IPS-18a (cell line): ENCODE results near the gene SPINDOC.

Source experiments
- H3K27ac ChIP-seq: one replicate; pipeline ENCODE4 v1.5.1; 2013; ENCODE audit warnings: low read length
- H3K27me3 ChIP-seq: one replicate; pipeline ENCODE4 v1.6.1; 2013; ENCODE audit warnings: mild to moderate bottlenecking, low read length; ENCODE audit not compliant: control insufficient read depth, insufficient read depth
- H3K36me3 ChIP-seq: one replicate; pipeline ENCODE4 v1.6.1; 2013; ENCODE audit warnings: low read depth, low read length; ENCODE audit not compliant: control insufficient read depth
- H3K4me1 ChIP-seq: one replicate; pipeline ENCODE4 v1.6.1; 2013; ENCODE audit warnings: low read depth, low read length; ENCODE audit not compliant: control insufficient read depth
- H3K4me3 ChIP-seq: one replicate; pipeline ENCODE4 v1.5.1; 2013; ENCODE audit warnings: low read length
- H3K9ac ChIP-seq: one replicate; pipeline ENCODE4 v1.6.1; 2013; ENCODE audit warnings: mild to moderate bottlenecking, low read length, moderate library complexity
- H3K9me3 ChIP-seq: one replicate; pipeline ENCODE4 v1.6.1; 2013; ENCODE audit warnings: low read depth, low read length; ENCODE audit not compliant: control insufficient read depth

SPINDOC gene

GRCh38 chr11:63837739-63838138 lies 24.5 kb downstream of the SPINDOC start:
- Histone ChIP-seq H3K27me3 (no peaks in the 10 kb centered on the region), H3K36me3 (no peaks in the 10 kb centered on the region), H3K4me1 (peaks cover 33% of the 10 kb centered on the region), H3K4me3 (peak overlapping the region; percentile 45), H3K9ac (peak overlapping the region; percentile 44), H3K27ac (no peak overlapping the region), H3K9me3 (no peaks in the 10 kb centered on the region)

GRCh38 chr11:63838150-63838677 lies 25.0 kb downstream of the SPINDOC start:
- no peak overlapping the region for H3K27ac ChIP-seq
- no peaks in the 10 kb centered on the region for H3K36me3 ChIP-seq
- peak overlapping the region; percentile 45 for H3K4me3 ChIP-seq
- H3K27me3 ChIP-seq = no peaks in the 10 kb centered on the region
- no peaks in the 10 kb centered on the region for H3K9me3 ChIP-seq
- peak overlapping the region; percentile 44 for H3K9ac ChIP-seq
- H3K4me1 ChIP-seq = peaks cover 33% of the 10 kb centered on the region

DNA sequence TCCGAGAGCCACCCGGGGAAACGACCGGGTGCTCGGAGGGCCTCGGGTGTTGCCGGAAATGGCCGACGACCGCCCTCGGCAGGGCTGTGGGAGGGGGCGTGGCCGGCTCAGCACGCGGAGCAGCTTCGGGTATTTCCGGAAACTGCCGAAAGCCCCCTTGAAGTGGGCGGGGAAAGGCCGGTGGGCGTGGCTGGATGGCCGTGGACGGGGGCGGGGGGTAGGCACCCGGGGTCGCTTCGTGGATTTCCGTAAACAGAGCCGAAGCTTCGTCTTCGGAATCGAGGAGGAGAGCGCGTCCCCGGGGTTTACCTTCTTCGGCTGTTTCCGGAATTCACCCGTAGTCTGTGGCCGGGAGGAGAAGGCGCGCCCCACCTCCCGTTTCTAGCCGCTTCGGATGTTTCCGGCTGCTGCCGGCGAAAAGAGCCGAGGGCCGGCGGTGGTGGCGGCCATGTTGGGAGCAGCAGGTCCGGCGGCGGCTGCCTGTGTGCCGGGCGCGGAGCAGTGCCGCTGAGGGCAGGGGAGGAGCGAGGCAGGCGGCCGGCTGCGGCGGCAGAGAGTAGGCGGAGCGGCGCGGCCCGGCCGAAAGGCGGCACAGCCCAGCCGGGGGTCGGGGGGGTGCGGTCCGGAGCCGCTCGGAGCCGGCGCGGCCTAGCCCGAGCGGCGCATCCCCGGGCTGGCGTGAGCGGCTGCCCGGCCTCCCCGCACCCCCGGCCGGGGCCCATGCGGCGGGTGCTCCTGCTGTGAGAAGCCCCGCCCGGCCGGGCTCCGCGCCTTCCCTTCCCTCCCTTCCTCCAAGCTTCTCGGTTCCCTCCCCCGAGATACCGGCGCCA lies 25.6 kb downstream of the SPINDOC start, which contains the start of gene MARK2:
Gene MARK2 (plus strand): TSS at position 433 of the 830 bp plus-strand sequence. CDS start 397 bp downstream, at position 830.
- Histone ChIP-seq H3K4me1 (peaks cover 33% of the 10 kb centered on the region), H3K4me3 (peak within 1 kb of the TSS; percentile 86), H3K9ac (peak within 1 kb of the TSS; percentile 73), H3K27ac (no peak within 1 kb of the TSS), H3K9me3 (no peaks in the 10 kb centered on the region), H3K27me3 (no peaks in the 10 kb centered on the region), H3K36me3 (no peaks in the 10 kb centered on the region)

- no peaks in the 10 kb centered on the region for H3K27me3 ChIP-seq
- H3K36me3 ChIP-seq = no peaks in the 10 kb centered on the region
- peak overlapping the region; percentile 86 for H3K4me3 ChIP-seq
- H3K4me1 ChIP-seq = peaks cover 36% of the 10 kb centered on the region
- H3K9me3 ChIP-seq = no peaks in the 10 kb centered on the region
- H3K9ac ChIP-seq = peak overlapping the region; percentile 73
- no peak overlapping the region for H3K27ac ChIP-seq
These were observed 26.5 kb downstream of the SPINDOC start for GRCh38 chr11:63839508-63840355.

GRCh38 chr11:63840356-63841060 lies 27.3 kb downstream of the SPINDOC start:
- Histone ChIP-seq H3K9ac (peak overlapping the region; percentile 73), H3K36me3 (no peaks in the 10 kb centered on the region), H3K27me3 (no peaks in the 10 kb centered on the region), H3K9me3 (no peaks in the 10 kb centered on the region), H3K27ac (no peak overlapping the region), H3K4me3 (peak overlapping the region; percentile 86), H3K4me1 (peaks cover 44% of the 10 kb centered on the region)

DNA sequence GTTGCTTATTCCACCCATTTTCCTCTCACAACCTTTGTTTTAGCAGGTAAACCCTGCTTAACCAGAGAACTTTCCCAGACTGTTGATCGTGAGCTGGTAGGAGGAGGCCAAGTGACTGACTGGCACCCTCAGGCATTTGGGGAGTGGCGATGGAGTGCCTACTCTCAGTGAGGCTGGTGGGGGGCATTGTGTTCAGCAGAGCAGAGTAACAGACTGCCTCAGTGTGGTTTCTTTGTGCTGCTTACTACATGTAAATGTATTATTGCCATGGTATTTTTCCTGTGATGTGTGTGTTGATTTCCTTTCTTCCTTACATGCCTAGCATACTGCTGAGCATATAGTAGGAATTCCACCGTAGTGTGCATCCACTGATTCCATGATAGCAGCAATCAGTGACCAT lies 28.3 kb downstream of the SPINDOC start:
- no peaks in the 10 kb centered on the region for H3K9me3 ChIP-seq
- no peak overlapping the region for H3K9ac ChIP-seq
- peaks cover 44% of the 10 kb centered on the region for H3K4me1 ChIP-seq
- no peaks in the 10 kb centered on the region for H3K27me3 ChIP-seq
- H3K36me3 ChIP-seq = no peaks in the 10 kb centered on the region
- no peak overlapping the region for H3K27ac ChIP-seq
- H3K4me3 ChIP-seq = peak overlapping the region; percentile 86

DNA sequence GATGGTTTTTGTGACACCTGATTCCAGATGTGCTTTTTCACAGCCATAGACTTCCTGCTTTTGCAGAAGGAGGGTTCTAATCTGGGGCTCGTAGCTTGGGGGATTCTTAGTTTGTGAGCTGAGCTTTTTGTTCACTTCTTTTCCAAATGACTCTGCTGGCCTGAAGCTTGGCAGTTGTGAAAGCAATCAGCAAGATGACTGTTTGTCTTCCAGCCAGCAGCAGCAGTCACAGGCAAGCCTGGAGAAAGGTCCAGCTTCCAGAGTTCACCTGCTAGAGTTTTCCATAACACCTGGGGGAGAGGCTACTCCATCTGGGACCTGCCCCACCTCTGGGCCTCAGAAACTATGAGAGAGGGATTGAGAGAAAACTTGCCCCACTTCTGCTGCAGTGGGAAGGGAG lies 29.8 kb downstream of the SPINDOC start:
- H3K27ac ChIP-seq = no peak overlapping the region
- no peak overlapping the region for H3K4me3 ChIP-seq
- no peaks in the 10 kb centered on the region for H3K36me3 ChIP-seq
- no peak overlapping the region for H3K9ac ChIP-seq
- H3K4me1 ChIP-seq = peaks cover 54% of the 10 kb centered on the region
- no peaks in the 10 kb centered on the region for H3K9me3 ChIP-seq
- H3K27me3 ChIP-seq = no peaks in the 10 kb centered on the region

DNA sequence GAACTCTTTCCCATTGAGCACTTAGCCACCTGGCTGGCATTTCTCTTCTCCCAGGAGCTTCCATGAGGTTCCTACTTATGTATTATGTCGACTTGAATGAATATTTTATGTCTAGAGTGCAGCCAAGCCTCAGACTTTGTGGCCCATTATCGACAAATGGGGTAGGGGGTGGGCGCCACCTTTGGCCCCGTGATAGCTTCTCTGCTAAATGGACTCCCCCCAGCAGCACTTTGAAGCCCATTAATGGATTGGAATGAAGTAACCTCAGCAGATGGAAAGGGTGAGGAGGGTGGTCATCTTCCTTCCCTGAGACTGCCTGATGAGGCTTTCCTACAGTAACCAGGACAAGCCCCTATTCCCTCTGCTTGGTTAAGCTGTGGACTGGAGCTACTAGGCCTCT lies 31.6 kb downstream of the SPINDOC start:
- Histone ChIP-seq H3K27me3 (no peaks in the 10 kb centered on the region), H3K4me1 (peaks cover 52% of the 10 kb centered on the region), H3K9ac (no peak overlapping the region), H3K27ac (no peak overlapping the region), H3K36me3 (no peaks in the 10 kb centered on the region), H3K9me3 (no peaks in the 10 kb centered on the region), H3K4me3 (no peak overlapping the region)

DNA sequence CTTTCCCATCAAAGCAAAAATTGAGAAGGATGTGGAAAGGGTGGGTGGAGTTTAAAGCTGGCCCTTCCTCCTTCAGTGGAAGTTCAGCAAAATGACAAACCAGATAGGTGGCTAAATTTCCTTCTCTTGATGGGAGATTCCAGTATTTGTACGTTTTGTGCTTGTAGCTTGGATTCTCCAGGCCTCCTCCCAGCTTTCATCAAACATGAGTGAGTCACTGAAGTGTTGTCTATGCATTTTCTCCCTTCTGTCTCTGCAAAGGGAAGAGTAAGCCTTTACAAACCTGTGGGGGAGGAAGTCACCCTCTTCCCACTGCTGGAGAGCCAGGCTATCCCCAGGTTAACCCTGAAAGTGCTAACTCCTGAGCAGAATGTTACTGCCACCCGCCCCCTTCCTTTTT lies 32.0 kb downstream of the SPINDOC start:
- Histone ChIP-seq H3K27ac (no peak overlapping the region), H3K4me1 (peaks cover 48% of the 10 kb centered on the region), H3K9me3 (no peaks in the 10 kb centered on the region), H3K9ac (no peak overlapping the region), H3K36me3 (no peaks in the 10 kb centered on the region), H3K27me3 (no peaks in the 10 kb centered on the region), H3K4me3 (no peak overlapping the region)

GRCh38 chr11:63845911-63846310 lies 32.7 kb downstream of the SPINDOC start:
- Histone ChIP-seq H3K36me3 (no peaks in the 10 kb centered on the region), H3K4me3 (no peak overlapping the region), H3K27ac (no peak overlapping the region), H3K27me3 (no peaks in the 10 kb centered on the region), H3K9me3 (no peaks in the 10 kb centered on the region), H3K4me1 (peaks cover 42% of the 10 kb centered on the region), H3K9ac (no peak overlapping the region)

DNA sequence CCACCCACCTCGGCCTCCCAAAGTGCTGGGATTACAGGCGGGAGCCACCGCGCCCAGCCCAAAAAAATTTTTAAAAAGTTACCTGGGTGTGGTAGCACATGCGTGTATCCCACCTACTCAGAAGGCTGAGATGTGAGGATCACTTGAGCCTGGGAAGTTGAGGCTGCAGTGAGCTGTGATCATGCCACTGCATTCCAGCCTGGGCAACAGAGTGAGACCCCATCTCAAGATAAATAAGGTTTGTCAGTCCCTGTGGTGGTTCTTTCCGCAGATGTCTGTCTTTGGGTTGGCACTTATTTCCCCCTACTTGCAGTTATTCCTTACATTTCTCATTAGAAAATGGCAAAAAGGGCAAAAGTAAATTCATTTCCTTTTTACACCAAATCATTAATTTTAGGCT lies 33.6 kb downstream of the SPINDOC start:
- no peaks in the 10 kb centered on the region for H3K27me3 ChIP-seq
- H3K36me3 ChIP-seq = no peaks in the 10 kb centered on the region
- no peak overlapping the region for H3K4me3 ChIP-seq
- H3K9me3 ChIP-seq = no peaks in the 10 kb centered on the region
- peaks cover 32% of the 10 kb centered on the region for H3K4me1 ChIP-seq
- peak overlapping the region; percentile 38 for H3K27ac ChIP-seq
- H3K9ac ChIP-seq = no peak overlapping the region
